ENCODE data around the gene CPEB3.

CPEB3 gene

GRCh38 chr10:92241501-92241900, 49.4 kb downstream of the CPEB3 start:
- no peak overlapping the region for H3K27ac ChIP-seq (ENCODE audit: low read length, poor library complexity, severe bottlenecking)
- H4K8ac ChIP-seq (ENCODE audit: low read length), result no peak overlapping the region
- DNase-seq, result no peak
- peaks cover 0 to 3% of the 10 kb centered on the region in 2 experiments for H3K27me3 ChIP-seq (ENCODE audit: control insufficient read depth in 1 of 2, insufficient read depth in 1 of 2, low read length in 2 of 2)
- no peak overlapping the region for H2BK5ac ChIP-seq (ENCODE audit: low read depth, low read length, poor library complexity, severe bottlenecking)
- H3K9ac ChIP-seq (ENCODE audit: low read length), result peak overlapping the region; percentile 85
- H3K4ac ChIP-seq (ENCODE audit: low read depth in 1 of 2, low read length in 2 of 2), result no peak overlapping the region
- peaks cover 11% of the 10 kb centered on the region for H3K4me1 ChIP-seq (ENCODE audit: control insufficient read depth, insufficient read depth, low read depth, low read length)
- no peak overlapping the region for H3K14ac ChIP-seq (ENCODE audit: low read length in 2 of 2)
- H2BK15ac ChIP-seq (ENCODE audit: low read depth, poor library complexity, severe bottlenecking), result no peak overlapping the region
- H3K4me3 ChIP-seq (ENCODE audit: insufficient read depth in 1 of 2, low read depth in 1 of 2, low read length in 2 of 2), result peak overlapping the region in 1 of 2 experiments; percentile 92
- H2BK12ac ChIP-seq (ENCODE audit: low read length in 2 of 2), result no peak overlapping the region
- no peak overlapping the region for H3K18ac ChIP-seq (ENCODE audit: low read depth in 1 of 2, low read length in 2 of 2)
- no peak overlapping the region for H4K91ac ChIP-seq (ENCODE audit: low read length)
- no peak overlapping the region for H3K23ac ChIP-seq (ENCODE audit: low read length in 2 of 2)
- no peaks in the 10 kb centered on the region for H3K36me3 ChIP-seq (ENCODE audit: control insufficient read depth in 1 of 2, insufficient read depth in 2 of 2, low read depth in 1 of 2, low read length in 2 of 2)
- WGBS, result no CpG with 5 or more reads among the region's 1 CpG
- no peak overlapping the region for H3K4me2 ChIP-seq (ENCODE audit: low read length, poor library complexity, severe bottlenecking)
- H2AK5ac ChIP-seq (ENCODE audit: low read length, severe bottlenecking), result no peak overlapping the region
- no peak overlapping the region for H2AFZ ChIP-seq (ENCODE audit: low read depth, low read length)
- H2BK120ac ChIP-seq (ENCODE audit: low read depth, low read length), result no peak overlapping the region
- peaks cover 8% of the 10 kb centered on the region for H3K79me1 ChIP-seq (replicated peaks; ENCODE audit: low read length, poor library complexity, severe bottlenecking)
- no peaks in the 10 kb centered on the region for H3K9me3 ChIP-seq (ENCODE audit: control insufficient read depth, low read length)

GRCh38 chr10:92241158-92241500, 49.7 kb downstream of the CPEB3 start:
- H3K4me3 ChIP-seq (ENCODE audit: insufficient read depth in 1 of 2, low read depth in 1 of 2, low read length in 2 of 2), result peak overlapping the region in 1 of 2 experiments; percentile 92
- H3K4ac ChIP-seq (ENCODE audit: low read depth in 1 of 2, low read length in 2 of 2), result no peak overlapping the region

GRCh38 chr10:92240289-92241157, 50.4 kb downstream of the CPEB3 start:
- H2BK120ac ChIP-seq (ENCODE audit: low read depth, low read length), result no peak overlapping the region

More at GRCh38 chr10:92241158-92241500, 49.7 kb downstream of the CPEB3 start:
- H2BK5ac ChIP-seq (ENCODE audit: low read depth, low read length, poor library complexity, severe bottlenecking), result no peak overlapping the region
- H3K23ac ChIP-seq (ENCODE audit: low read length in 2 of 2), result no peak overlapping the region
- no peak overlapping the region for H2BK12ac ChIP-seq (ENCODE audit: low read length in 2 of 2)
- no peak overlapping the region for H3K14ac ChIP-seq (ENCODE audit: low read length in 2 of 2)
- H3K79me1 ChIP-seq (replicated peaks; ENCODE audit: low read length, poor library complexity, severe bottlenecking), result peaks cover 8% of the 10 kb centered on the region
- peak overlapping the region; percentile 55 for H4K8ac ChIP-seq (ENCODE audit: low read length)
- no peak overlapping the region for H4K91ac ChIP-seq (ENCODE audit: low read length)
- peaks cover 11% of the 10 kb centered on the region for H3K4me1 ChIP-seq (ENCODE audit: control insufficient read depth, insufficient read depth, low read depth, low read length)
- peak overlapping the region; percentile 100 for H3K4me2 ChIP-seq (ENCODE audit: low read length, poor library complexity, severe bottlenecking)
- peak overlapping the region; percentile 48 for H2BK15ac ChIP-seq (ENCODE audit: low read depth, poor library complexity, severe bottlenecking)
- peaks cover 0 to 3% of the 10 kb centered on the region in 2 experiments for H3K27me3 ChIP-seq (ENCODE audit: control insufficient read depth in 1 of 2, insufficient read depth in 1 of 2, low read length in 2 of 2)
- H2BK120ac ChIP-seq (ENCODE audit: low read depth, low read length), result no peak overlapping the region
- DNase-seq, result no peak
- no peak overlapping the region for H3K18ac ChIP-seq (ENCODE audit: low read depth in 1 of 2, low read length in 2 of 2)
- peak overlapping the region; percentile 85 for H3K9ac ChIP-seq (ENCODE audit: low read length)
- WGBS, result 1% methylated on average over 8 of the region's 9 CpGs
- H3K27ac ChIP-seq (ENCODE audit: low read length, poor library complexity, severe bottlenecking), result peak overlapping the region; percentile 71
- no peaks in the 10 kb centered on the region for H3K9me3 ChIP-seq (ENCODE audit: control insufficient read depth, low read length)
- H3K36me3 ChIP-seq (ENCODE audit: control insufficient read depth in 1 of 2, insufficient read depth in 2 of 2, low read depth in 1 of 2, low read length in 2 of 2), result no peaks in the 10 kb centered on the region
- no peak overlapping the region for H2AFZ ChIP-seq (ENCODE audit: low read depth, low read length)
- H2AK5ac ChIP-seq (ENCODE audit: low read length, severe bottlenecking), result no peak overlapping the region

GRCh38 chr10:92239600-92240288, 51.1 kb downstream of the CPEB3 start:
- Histone ChIP-seq H3K27me3 (ENCODE audit: control insufficient read depth in 1 of 2, insufficient read depth in 1 of 2, low read length in 2 of 2) (peaks cover 0 to 3% of the 10 kb centered on the region in 2 experiments), H3K14ac (ENCODE audit: low read length in 2 of 2) (peak overlapping the region; percentile 36 to 94), H3K4me3 (ENCODE audit: insufficient read depth in 1 of 2, low read depth in 1 of 2, low read length in 2 of 2) (peak overlapping the region; percentile 75 to 92), H3K9ac (ENCODE audit: low read length) (peak overlapping the region; percentile 85), H3K36me3 (ENCODE audit: control insufficient read depth in 1 of 2, insufficient read depth in 2 of 2, low read depth in 1 of 2, low read length in 2 of 2) (no peaks in the 10 kb centered on the region), H3K23ac (ENCODE audit: low read length in 2 of 2) (peak overlapping the region; percentile 34 to 94), H4K91ac (ENCODE audit: low read length) (peak overlapping the region; percentile 39), H2BK12ac (ENCODE audit: low read length in 2 of 2) (peak overlapping the region; percentile 54 to 68), H4K8ac (ENCODE audit: low read length) (peak overlapping the region; percentile 69), H3K27ac (ENCODE audit: low read length, poor library complexity, severe bottlenecking) (no peak overlapping the region), H2BK120ac (ENCODE audit: low read depth, low read length) (peak overlapping the region; percentile 58), H3K4ac (ENCODE audit: low read depth in 1 of 2, low read length in 2 of 2) (peak overlapping the region in 1 of 2 experiments; percentile 73), H3K79me1 (replicated peaks; ENCODE audit: low read length, poor library complexity, severe bottlenecking) (peaks cover 8% of the 10 kb centered on the region), H3K4me1 (ENCODE audit: control insufficient read depth, insufficient read depth, low read depth, low read length) (peaks cover 11% of the 10 kb centered on the region), H2AK5ac (ENCODE audit: low read length, severe bottlenecking) (no peak overlapping the region), H2BK5ac (ENCODE audit: low read depth, low read length, poor library complexity, severe bottlenecking) (no peak overlapping the region), H3K18ac (ENCODE audit: low read depth in 1 of 2, low read length in 2 of 2) (peak overlapping the region; percentile 83), H2BK15ac (ENCODE audit: low read depth, poor library complexity, severe bottlenecking) (peak overlapping the region; percentile 94), H3K9me3 (ENCODE audit: control insufficient read depth, low read length) (no peaks in the 10 kb centered on the region), H3K4me2 (ENCODE audit: low read length, poor library complexity, severe bottlenecking) (peak overlapping the region; percentile 100), H2AFZ (ENCODE audit: low read depth, low read length) (peak overlapping the region; percentile 91)
- peak; percentile 48 for DNase-seq
- WGBS, result under 1% methylated on average over 64 of the region's 69 CpGs

More at GRCh38 chr10:92240289-92241157, 50.4 kb downstream of the CPEB3 start:
- peak overlapping the region in 1 of 2 experiments; percentile 54 for H2BK12ac ChIP-seq (ENCODE audit: low read length in 2 of 2)
- peak overlapping the region in 1 of 2 experiments; percentile 73 for H3K4ac ChIP-seq (ENCODE audit: low read depth in 1 of 2, low read length in 2 of 2)
- H4K8ac ChIP-seq (ENCODE audit: low read length), result peak overlapping the region; percentile 69
- peaks cover 8% of the 10 kb centered on the region for H3K79me1 ChIP-seq (replicated peaks; ENCODE audit: low read length, poor library complexity, severe bottlenecking)
- no peak overlapping the region for H2BK15ac ChIP-seq (ENCODE audit: low read depth, poor library complexity, severe bottlenecking)
- H3K27ac ChIP-seq (ENCODE audit: low read length, poor library complexity, severe bottlenecking), result peak overlapping the region; percentile 71
- peaks cover 0 to 3% of the 10 kb centered on the region in 2 experiments for H3K27me3 ChIP-seq (ENCODE audit: control insufficient read depth in 1 of 2, insufficient read depth in 1 of 2, low read length in 2 of 2)
- H3K36me3 ChIP-seq (ENCODE audit: control insufficient read depth in 1 of 2, insufficient read depth in 2 of 2, low read depth in 1 of 2, low read length in 2 of 2), result no peaks in the 10 kb centered on the region
- H3K18ac ChIP-seq (ENCODE audit: low read depth in 1 of 2, low read length in 2 of 2), result peak overlapping the region in 1 of 2 experiments; percentile 83
- peak overlapping the region; percentile 85 for H3K9ac ChIP-seq (ENCODE audit: low read length)
- peak overlapping the region; percentile 75 to 92 for H3K4me3 ChIP-seq (ENCODE audit: insufficient read depth in 1 of 2, low read depth in 1 of 2, low read length in 2 of 2)
- peak overlapping the region; percentile 100 for H3K4me2 ChIP-seq (ENCODE audit: low read length, poor library complexity, severe bottlenecking)
- peak overlapping the region; percentile 39 for H4K91ac ChIP-seq (ENCODE audit: low read length)
- H2BK5ac ChIP-seq (ENCODE audit: low read depth, low read length, poor library complexity, severe bottlenecking), result no peak overlapping the region
- peak overlapping the region in 1 of 2 experiments; percentile 20 for H3K14ac ChIP-seq (ENCODE audit: low read length in 2 of 2)
- DNase-seq, result peak; percentile 86
- no peaks in the 10 kb centered on the region for H3K9me3 ChIP-seq (ENCODE audit: control insufficient read depth, low read length)
- peaks cover 11% of the 10 kb centered on the region for H3K4me1 ChIP-seq (ENCODE audit: control insufficient read depth, insufficient read depth, low read depth, low read length)
- peak overlapping the region; percentile 91 for H2AFZ ChIP-seq (ENCODE audit: low read depth, low read length)
- no peak overlapping the region for H2AK5ac ChIP-seq (ENCODE audit: low read length, severe bottlenecking)
- WGBS, result 1% methylated on average over 17 of the region's 28 CpGs
- H3K23ac ChIP-seq (ENCODE audit: low read length in 2 of 2), result peak overlapping the region; percentile 34 to 94

Data from mesenchymal stem cell (in vitro differentiated cells and primary cell).